H1 (cell line): ENCODE results near the gene IAPP. TPM values are rescaled to one million over a fixed set of nuclear protein-coding genes. Genes with fewer than 3 reads are reported as not detected.

Experiments used
- POLR2AphosphoS5 ChIP-seq: IDR thresholded peaks from 2 replicates; pipeline ENCODE4 v1.6.1; 2011; ENCODE audit warnings: low read depth, low read length
- SP4 ChIP-seq: IDR thresholded peaks from 2 replicates; pipeline ENCODE4 v1.6.1; 2012; ENCODE audit warnings: low read length, inconsistent platforms
- TAF1 ChIP-seq: IDR thresholded peaks from 2 replicates; pipeline ENCODE4 v1.6.1; 2011; ENCODE audit warnings: mild to moderate bottlenecking, low read depth, low read length
- TBP ChIP-seq: IDR thresholded peaks from 2 replicates; pipeline ENCODE4 v1.6.1; 2011; ENCODE audit warnings: low read depth, low read length, improper control_type of control experiment
- polyA plus RNA-seq, 7 experiments: library from polyadenylated mRNA; depleted of rRNA in 3 of 7; stranded (reverse) in 5 of 7; unstranded in 2 of 7; fragments of >200 nt in 5 of 7; fragments of 200-250 nt in 2 of 7; gene quantifications; 1 replicate in 5 of 7; 2 replicates in 1 of 7; 4 replicates in 1 of 7; pipeline versions ENCODE4 v1.2.1 to v1.2.3, GENCODE V29; 2011 to 2013; ENCODE audit warnings: missing spikeins in 2 of 7, mixed read lengths in 2 of 7
- total RNA-seq: library from RNA; stranded (reverse); fragmentation: NEBNext Ultra II Directional; extraction: Animal tissue kit (Norgen Biotek cat#: 25700); gene quantifications from 2 replicates; pipeline ENCODE4 v1.2.1, GENCODE V29; 2021

Gene IAPP
- total and polyA plus RNA-seq, 2 of the 8 experiments (the other 6 are each of a cell fraction or from before 2014, with no cell fraction given): not detected

- TF ChIP-seq TAF1: no peak
- no peak for TF ChIP-seq SP4
- TF ChIP-seq TBP: no peak
- TF ChIP-seq POLR2AphosphoS5: no peak
Observed at GRCh38 chr12:21328578-21328977, 44.1 kb upstream of the IAPP start (continued).
